Memory B cell (primary cell): ENCODE data around the gene TMIGD1.

Experiments used
- ATAC-seq: fragments of 150-1000 bp; cut with Tn5 transposase; 2 replicates; pipeline ENCODE4 v1.10.0; 2021; ENCODE audit warnings: low read depth, mild to moderate bottlenecking, moderate library complexity
- DNase-seq, 2 donors: peaks; one replicate each; pipeline ENCODE4 v3.0.0; 2022; ENCODE audit warnings: low spot score in 2 of 2
- H3K27ac Mint-ChIP-seq: one replicate; pipeline ENCODE4 v1.8.0; 2022; ENCODE audit warnings: mild to moderate bottlenecking, moderate library complexity, mixed read lengths
- H3K27me3 Mint-ChIP-seq: one replicate; pipeline ENCODE4 v1.8.0; 2022; ENCODE audit warnings: mixed read lengths
- H3K36me3 Mint-ChIP-seq: one replicate; pipeline ENCODE4 v1.8.0; 2022; ENCODE audit warnings: mild to moderate bottlenecking, mixed read lengths
- H3K4me1 Mint-ChIP-seq: one replicate; pipeline ENCODE4 v1.8.0; 2022; ENCODE audit warnings: mixed read lengths
- H3K4me3 Mint-ChIP-seq: one replicate; pipeline ENCODE4 v1.8.0; 2022; ENCODE audit warnings: mild to moderate bottlenecking, moderate library complexity, mixed read lengths
- H3K9me3 Mint-ChIP-seq: one replicate; pipeline ENCODE4 v1.8.0; 2022; ENCODE audit warnings: mixed read lengths

TMIGD1 gene

GRCh38 chr17:30271102-30271501 lies 62.8 kb downstream of the TMIGD1 start:
- H3K4me3 Mint-ChIP-seq, result no peak overlapping the region
- DNase-seq (no peak), ATAC-seq (no peak)
- H3K27ac Mint-ChIP-seq, result no peak overlapping the region
- H3K36me3 Mint-ChIP-seq, result peaks cover 45% of the 10 kb centered on the region
- no peaks in the 10 kb centered on the region for H3K27me3 Mint-ChIP-seq
- no peaks in the 10 kb centered on the region for H3K9me3 Mint-ChIP-seq
- no peaks in the 10 kb centered on the region for H3K4me1 Mint-ChIP-seq

GRCh38 chr17:30267625-30268024 lies 66.2 kb downstream of the TMIGD1 start:
- DNase-seq (no peak), ATAC-seq (no peak)
- H3K4me1 Mint-ChIP-seq, result no peaks in the 10 kb centered on the region
- H3K36me3 Mint-ChIP-seq, result peaks cover 46% of the 10 kb centered on the region
- no peaks in the 10 kb centered on the region for H3K9me3 Mint-ChIP-seq
- H3K27me3 Mint-ChIP-seq, result no peaks in the 10 kb centered on the region
- H3K4me3 Mint-ChIP-seq, result no peak overlapping the region
- H3K27ac Mint-ChIP-seq, result no peak overlapping the region
